HG03520 (cell line): ENCODE measurements around the gene CNDP2.
"Not testable (repeated sequence)": the region's sequence is repeated elsewhere in the genome, so short reads cannot be mapped to it uniquely, and the experiment has no call there.

Experiments
- ATAC-seq: cut with Tn5 transposase; IDR thresholded peaks from one replicate; pipeline ENCODE4 v1.9.1; 2021; ENCODE audit warnings: mild to moderate bottlenecking, moderate library complexity; ENCODE audit not compliant: unreplicated experiment

CNDP2 gene

GRCh38 chr18:74516271-74517235 is 20.4 kb downstream of the CNDP2 start:
- no peak for ATAC-seq

- ATAC-seq, result no peak
Measured at GRCh38 chr18:74517236-74517630, 21.1 kb downstream of the CNDP2 start.

- ATAC-seq, result no peak
Measured at GRCh38 chr18:74518456-74519295, 22.5 kb downstream of the CNDP2 start.

GRCh38 chr18:74519320-74520095 is 23.3 kb downstream of the CNDP2 start:
- ATAC-seq, result no peak

- no peak for ATAC-seq
Measured at GRCh38 chr18:74520096-74520833, 24.1 kb downstream of the CNDP2 start.

- ATAC-seq, result no peak
Measured at GRCh38 chr18:74521068-74521725, 25.0 kb downstream of the CNDP2 start.

- no peak for ATAC-seq
Measured at GRCh38 chr18:74522635-74523548, 26.7 kb downstream of the CNDP2 start.

- no peak for ATAC-seq
Measured at GRCh38 chr18:74524097-74524496, 27.9 kb downstream of the CNDP2 start.

GRCh38 chr18:74524915-74525314 is 28.8 kb downstream of the CNDP2 start:
- not testable (repeated sequence) for ATAC-seq

- no peak for ATAC-seq
Measured at GRCh38 chr18:74525741-74526140, 29.6 kb downstream of the CNDP2 start.

- ATAC-seq, result no peak
Measured at GRCh38 chr18:74526488-74526887, 30.3 kb downstream of the CNDP2 start.

GRCh38 chr18:74528478-74528877 is 32.3 kb downstream of the CNDP2 start:
- peak; percentile 67 for ATAC-seq

- ATAC-seq, result no peak
Measured at GRCh38 chr18:74528913-74529312, 32.8 kb downstream of the CNDP2 start.

GRCh38 chr18:74529378-74529777 is 33.2 kb downstream of the CNDP2 start:
- no peak for ATAC-seq

GRCh38 chr18:74529811-74530583 is 33.8 kb downstream of the CNDP2 start:
- ATAC-seq, result no peak

GRCh38 chr18:74530584-74530862 is 34.4 kb downstream of the CNDP2 start:
- no peak for ATAC-seq

GRCh38 chr18:74531043-74531442 is 34.9 kb downstream of the CNDP2 start:
- no peak for ATAC-seq

- ATAC-seq, result no peak
Measured at GRCh38 chr18:74532511-74533025, 36.4 kb downstream of the CNDP2 start.
